LoVo (cell line): ENCODE results near the gene CASP10.
"Not testable (repeated sequence)": the region's sequence is repeated elsewhere in the genome, so short reads cannot be mapped to it uniquely, and the experiment has no call there.

Experiments used
- DNase-seq: peaks from one replicate; pipeline ENCODE4 v3.0.0-alpha.2; 2016; ENCODE audit warnings: low spot score

Gene CASP10

DNA sequence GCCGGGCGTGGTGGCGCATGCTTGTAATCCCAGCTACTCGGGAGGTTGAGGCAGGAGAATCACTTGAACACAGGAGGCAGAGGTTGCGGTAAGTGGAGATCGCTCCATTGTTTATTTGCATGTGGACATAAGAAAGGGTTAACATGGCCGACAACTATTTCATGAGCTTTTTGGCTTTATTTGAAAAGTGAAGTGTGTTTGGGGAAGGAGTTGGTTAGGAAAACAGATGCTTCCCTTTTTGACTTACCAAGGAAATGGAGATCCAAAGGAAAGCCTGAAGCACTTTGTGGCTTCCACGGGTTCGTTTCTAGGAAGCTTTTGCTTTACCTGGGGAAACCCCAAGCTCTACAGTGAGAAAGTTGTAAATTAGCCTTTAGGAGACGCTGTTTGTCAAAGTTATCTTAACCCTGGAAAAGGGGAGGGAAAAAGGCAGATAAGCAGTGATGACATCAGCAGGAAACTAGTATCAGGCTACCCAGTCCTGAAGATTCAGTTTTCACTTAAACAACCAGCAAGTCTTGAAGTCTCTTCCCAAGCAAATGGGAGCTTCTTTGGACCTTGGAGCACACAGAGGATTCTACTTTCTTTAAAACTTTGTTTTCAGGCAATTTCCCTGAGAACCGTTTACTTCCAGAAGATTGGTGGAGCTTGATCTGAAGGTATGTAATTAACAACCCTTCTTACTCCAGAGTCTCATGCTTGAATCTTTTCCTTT lies at the start of gene CASP10:
Gene CASP10, plus strand, starts transcription at position 492 of the 715 bp plus-strand sequence. CDS start 2,637 bp downstream, outside the sequence.
- peak; percentile 88 for DNase-seq

DNA sequence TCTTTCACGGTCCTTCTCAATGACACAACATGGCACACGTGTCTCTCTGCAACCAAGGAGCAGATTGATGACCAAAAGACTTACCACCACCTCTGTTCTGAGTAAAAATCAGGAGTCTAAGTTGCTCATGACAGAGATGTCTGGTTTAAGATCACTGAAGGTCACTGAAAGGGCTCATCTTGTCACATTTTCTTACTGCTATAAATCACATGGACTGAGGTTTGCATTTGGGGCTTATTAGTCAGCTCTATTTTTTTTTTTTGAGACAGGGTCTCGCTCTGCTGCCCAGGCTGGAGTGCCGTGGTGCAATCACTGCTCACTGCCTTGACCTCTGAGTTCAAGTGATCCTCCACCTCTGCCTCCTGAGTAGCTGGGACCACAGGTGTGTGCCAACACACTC lies 47.6 kb upstream of the CASP10 start:
- no peak for DNase-seq

DNA sequence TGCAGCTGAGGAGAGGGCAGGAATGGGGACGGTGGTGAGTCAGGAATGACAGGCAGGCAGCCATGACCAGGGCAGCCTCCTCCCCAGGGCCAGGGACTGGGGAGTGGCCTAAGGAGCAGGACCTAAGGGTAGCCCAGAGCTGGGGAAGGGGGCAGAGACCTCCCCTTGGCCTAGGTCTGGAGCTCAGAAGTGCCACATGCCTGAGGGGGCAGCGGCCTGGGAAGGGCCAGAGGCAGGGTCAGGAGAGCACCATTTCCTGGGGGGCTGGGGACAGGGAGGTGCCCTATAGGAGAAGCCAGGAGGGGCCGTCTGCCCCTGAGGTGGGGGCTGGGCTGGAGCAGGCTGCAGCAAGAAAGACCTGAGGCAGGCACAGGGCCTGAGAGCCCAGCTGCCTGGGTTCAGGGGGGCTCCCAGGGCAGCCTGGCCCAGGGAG lies 46.0 kb upstream of the CASP10 start:
- no peak for DNase-seq

DNA sequence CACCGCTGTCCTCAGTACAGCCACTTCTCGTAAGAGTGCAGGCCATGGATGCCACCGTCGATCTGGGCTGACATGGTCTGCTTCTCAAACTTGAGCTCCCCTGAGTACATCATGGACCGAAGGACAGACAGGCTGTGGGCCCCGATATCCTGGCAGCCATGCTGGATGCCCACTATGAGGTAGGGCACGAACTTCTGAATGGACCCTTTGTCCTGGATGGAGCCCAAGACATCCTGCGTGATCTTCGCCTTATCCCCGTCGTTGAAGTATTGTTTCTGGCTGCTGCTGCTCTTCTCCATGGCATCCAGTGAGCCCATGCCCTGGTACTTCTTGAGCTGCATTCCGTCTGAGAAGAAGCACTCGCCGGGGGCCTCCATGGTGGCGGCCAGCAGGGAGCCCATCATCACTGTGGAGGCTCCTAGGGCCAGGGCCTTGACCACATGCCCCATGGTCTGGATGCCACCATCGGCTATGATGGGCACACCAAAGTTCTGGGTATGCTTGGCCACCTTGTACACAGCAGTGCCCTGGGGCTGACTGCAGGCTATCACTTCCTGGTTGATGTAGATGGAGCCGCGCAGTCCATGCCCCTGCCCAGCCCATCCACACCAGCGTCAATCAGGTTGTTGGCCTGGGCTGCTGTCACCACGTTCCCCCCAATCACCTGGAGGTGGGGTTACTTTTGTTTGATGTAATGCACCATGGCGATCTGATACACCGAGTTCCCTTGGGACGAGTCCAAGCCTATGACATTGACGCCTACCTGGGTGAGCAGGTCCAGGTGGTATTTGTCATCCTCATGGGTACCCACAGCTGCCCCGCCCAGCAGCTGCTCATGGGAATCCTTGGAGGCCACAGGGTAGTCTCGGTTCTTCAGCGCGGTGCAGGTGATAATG lies 45.2 kb upstream of the CASP10 start:
- no peak for DNase-seq

GRCh38 chr2:201138401-201138970 lies 44.5 kb upstream of the CASP10 start:
- DNase-seq, result no peak

- not testable (repeated sequence) for DNase-seq
These were observed 43.8 kb upstream of the CASP10 start for GRCh38 chr2:201138986-201139781.

DNA sequence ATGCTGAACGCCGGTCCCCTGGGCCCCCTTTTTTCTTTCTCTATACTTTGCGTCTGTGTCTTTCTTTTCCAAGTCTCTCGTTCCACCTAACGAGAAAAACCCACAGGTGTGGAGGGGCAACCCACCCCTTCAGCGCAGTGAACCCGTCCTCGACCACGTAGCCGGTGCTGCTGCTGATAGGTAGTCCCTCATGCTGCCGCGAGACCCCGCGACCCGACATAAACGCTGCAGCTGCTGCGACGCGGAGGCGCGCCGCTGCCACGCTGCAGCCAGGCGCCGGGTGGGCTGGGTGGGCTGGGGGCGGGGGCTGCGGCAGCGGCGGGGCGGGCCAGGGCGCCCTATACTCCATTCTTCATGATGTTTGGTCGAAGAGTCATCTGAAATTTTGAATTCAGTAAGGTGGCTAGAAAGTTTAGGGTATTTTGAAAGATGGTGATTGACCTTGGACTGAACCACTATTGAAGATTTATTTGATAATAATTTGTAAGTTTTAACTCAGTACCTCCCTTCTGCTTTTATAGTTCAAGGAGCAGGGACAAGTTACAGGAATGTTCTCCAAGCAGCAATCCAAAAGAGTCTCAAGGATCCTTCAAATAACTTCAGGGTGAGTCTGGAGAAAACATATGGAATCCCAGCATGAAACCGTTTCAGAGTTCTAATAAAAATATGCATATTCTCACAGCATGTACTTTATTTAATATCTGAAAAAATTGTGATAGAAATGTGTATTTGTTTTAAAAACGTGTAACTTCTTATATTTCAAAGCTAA lies 42.9 kb upstream of the CASP10 start:
- no peak for DNase-seq

DNA sequence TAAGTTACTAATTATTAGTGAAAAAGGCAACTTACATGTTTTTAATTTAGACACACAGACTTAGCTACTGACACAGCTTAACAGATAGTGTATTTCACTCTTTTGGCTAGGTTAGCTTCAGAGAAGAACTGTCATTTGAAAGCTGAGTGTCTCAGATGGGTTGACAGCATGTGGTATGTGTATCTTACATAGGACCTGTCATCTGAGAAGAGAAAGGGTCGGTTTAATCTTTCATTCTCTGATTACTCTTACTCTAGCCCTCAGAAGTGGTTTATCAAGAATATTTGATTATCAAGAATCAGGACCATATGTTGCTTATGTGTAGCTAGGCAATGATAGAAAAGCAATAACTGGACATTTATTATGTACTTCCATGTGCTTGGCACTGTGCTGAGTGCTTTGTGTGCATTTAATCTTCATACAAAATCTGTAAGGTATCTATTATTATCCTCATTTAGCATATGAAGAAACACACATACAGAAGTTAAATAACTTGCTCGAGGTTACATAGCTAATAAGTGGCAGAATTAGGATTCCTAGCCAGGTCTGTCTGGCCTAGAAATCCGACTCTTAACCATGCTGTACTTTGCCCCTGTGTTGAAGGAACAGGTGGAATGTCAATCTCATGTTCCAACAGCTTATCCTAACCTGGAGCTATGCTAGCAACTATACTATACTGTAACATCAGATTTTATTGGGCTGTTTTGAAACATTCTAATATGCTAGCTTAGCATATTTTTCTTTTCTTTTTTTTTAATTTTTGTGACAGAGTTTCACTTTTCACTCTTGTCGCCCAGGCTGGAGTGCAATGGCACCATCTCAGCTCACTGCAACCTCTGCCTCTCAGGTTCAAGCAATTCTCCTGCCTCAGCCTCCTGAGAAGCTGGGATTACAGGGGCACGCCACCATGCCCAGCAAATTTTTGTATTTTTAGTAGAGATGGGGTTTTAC lies 38.6 kb upstream of the CASP10 start:
- DNase-seq, result no peak

GRCh38 chr2:201148434-201148990 lies 34.4 kb upstream of the CASP10 start:
- no peak for DNase-seq

DNA sequence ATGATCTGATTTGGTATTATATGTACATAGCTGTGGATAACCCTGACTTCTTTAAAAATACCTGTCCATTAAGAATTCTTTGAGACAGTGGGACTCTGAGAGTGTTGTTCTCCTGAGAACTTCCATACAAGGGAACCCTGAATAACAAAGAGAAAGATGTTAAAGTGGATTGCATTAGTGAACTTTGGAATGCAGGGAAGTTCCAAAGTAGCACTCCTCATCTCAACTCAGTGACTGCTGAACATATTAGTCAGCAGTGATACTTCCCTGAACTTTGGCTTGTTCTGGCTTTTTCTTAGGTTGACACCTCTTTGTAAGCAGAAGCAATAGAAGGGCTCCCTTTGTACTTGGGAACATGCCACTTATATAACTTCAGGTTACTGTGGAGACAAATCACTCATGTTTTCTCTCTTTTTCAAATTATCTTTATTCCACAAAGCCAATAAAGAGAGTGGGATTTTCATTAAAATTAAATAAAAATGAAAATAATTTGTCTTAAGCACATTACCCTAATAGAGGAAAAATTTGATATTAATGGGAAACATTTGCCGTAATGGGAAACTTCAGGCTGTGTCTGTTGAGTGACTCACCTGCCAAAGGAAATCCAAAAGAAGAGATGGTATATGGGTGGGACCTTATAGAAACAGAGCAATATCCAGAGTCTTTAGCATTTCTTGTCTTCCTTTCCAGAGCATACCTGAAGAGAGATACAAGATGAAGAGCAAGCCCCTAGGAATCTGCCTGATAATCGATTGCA lies 33.7 kb upstream of the CASP10 start:
- peak; percentile 89 for DNase-seq

- peak; percentile 83 for DNase-seq
These were observed 33.1 kb upstream of the CASP10 start for GRCh38 chr2:201149821-201150165.

GRCh38 chr2:201150454-201151020 lies 32.4 kb upstream of the CASP10 start:
- no peak for DNase-seq

- DNase-seq, result peak; percentile 67
These were observed 31.6 kb upstream of the CASP10 start for GRCh38 chr2:201151127-201151981.

- no peak for DNase-seq
These were observed 30.4 kb upstream of the CASP10 start for GRCh38 chr2:201152517-201152916.

- DNase-seq, result no peak
These were observed 29.7 kb upstream of the CASP10 start for GRCh38 chr2:201152999-201153815.

DNA sequence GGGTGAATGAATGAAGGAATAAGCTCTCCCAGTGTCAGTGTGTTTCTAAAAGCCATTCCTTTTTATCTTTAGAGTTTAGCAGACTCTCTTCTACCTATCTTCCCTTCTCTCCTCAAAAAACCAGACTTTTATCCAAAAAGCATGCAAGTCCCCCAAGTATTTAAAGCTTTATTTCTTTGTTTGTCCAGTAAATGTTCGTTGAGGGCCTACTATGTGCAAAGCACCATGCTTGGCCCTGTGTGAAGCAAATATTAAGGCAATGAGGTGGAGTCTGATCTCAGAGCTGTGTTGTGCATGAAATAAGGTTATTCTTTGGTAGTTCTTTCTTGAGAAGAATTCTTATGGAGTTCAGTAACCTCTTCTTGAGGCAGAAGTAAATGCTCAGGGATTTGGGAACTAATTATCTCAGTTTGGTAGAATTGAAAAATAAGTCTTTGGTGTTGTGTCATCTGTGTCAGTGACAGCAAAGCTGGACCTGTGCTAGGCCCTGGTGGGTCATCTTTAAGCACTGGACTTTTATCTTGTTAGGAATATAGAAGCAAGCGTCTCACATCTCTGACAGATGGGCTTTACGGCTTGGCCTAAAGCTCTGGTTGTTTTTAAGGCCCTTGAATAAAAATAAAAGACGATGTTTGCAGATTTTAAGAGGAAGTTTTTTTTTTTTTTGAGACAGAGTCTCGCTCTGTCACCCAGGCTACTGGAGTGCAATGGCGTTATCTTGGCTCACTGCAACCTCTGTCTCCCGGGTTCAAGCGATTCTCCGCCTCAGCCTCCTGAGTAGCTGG lies 28.1 kb upstream of the CASP10 start:
- no peak for DNase-seq
